Testis (tissue), 3 donors: ENCODE results near the gene NOL11. TPM values are rescaled to one million over a fixed set of nuclear protein-coding genes. Genes with fewer than 3 reads are reported as not detected.

Experiments used
- DNase-seq: peaks from one replicate; pipeline ENCODE4 v3.0.0-alpha.2; 2019
- H3K27ac ChIP-seq, 2 donors: fragments of 200-600 bp; sonication (generic); one replicate each; pipeline ENCODE4 v1.5.1; 2019
- H3K27me3 ChIP-seq: fragments of 200-600 bp; sonication (generic); one replicate; pipeline ENCODE4 v1.5.1; 2019
- H3K36me3 ChIP-seq: fragments of 200-600 bp; sonication (generic); one replicate; pipeline ENCODE4 v1.5.1; 2017; ENCODE audit warnings: low read depth; ENCODE audit errors: missing control alignments
- H3K4me1 ChIP-seq: fragments of 200-600 bp; sonication (generic); one replicate; pipeline ENCODE4 v1.5.1; 2019
- H3K4me3 ChIP-seq, 2 donors: fragments of 200-600 bp; sonication (generic); one replicate each; pipeline ENCODE4 v1.5.1; 2017 to 2019
- H3K9me3 ChIP-seq: fragments of 200-600 bp; sonication (generic); one replicate; pipeline ENCODE4 v1.5.1; 2017
- CTCF ChIP-seq, 3 experiments: fragments of 450-650 bp in 2 of 3; fragments of 200-600 bp in 1 of 3; sonication (generic) in 1 of 3; IDR thresholded peaks; one replicate each; pipeline ENCODE4 v1.5.1; 2016 to 2019; ENCODE audit warnings: antibody characterized with exemption in 3 of 3, mild to moderate bottlenecking in 2 of 3, moderate library complexity in 1 of 3
- POLR2A ChIP-seq: fragments of 450-650 bp; IDR thresholded peaks from one replicate; pipeline ENCODE4 v1.6.1; 2017; ENCODE audit warnings: antibody characterized with exemption, mild to moderate bottlenecking, moderate library complexity
- WGBS, 2 donors: methylation state at CpG; one replicate each; pipeline ENCODE4 v1.1.5; 2018; 5-methylcytosine and 5-hydroxymethylcytosine counted together
- intact Hi-C: fragments of 100-400 bp; cut with DNase I; formaldehyde crosslinking; loops from one replicate; pipeline ENCODE4 v1.15.1; 2023; ENCODE audit warnings: low total_unique reads
- polyA plus RNA-seq: library from polyadenylated mRNA; stranded (reverse); fragments of 350-450 nt; fragmentation: Illumina TruSeq; extraction: RNeasy Lipid Tissue Mini Kit (QIAGEN cat#74804); gene quantifications from one replicate; pipeline ENCODE4 v1.2.3, GENCODE V29; 2014; ENCODE audit warnings: low read depth, low replicate concordance; ENCODE audit not compliant: insufficient read depth
- total RNA-seq, 2 donors: library from RNA; depleted of rRNA; stranded (reverse); fragments of >200 nt; gene quantifications; one replicate each; pipeline ENCODE4 v1.2.3, GENCODE V29; 2016

NOL11 gene
- total and polyA plus RNA-seq, 3 donors from 2014 or later = 20.5 to 35.6 (median 31.4) TPM

- Histone ChIP-seq H3K36me3 (no peaks in the 10 kb centered on the region), H3K27ac (no peak overlapping the region), H3K27me3 (no peaks in the 10 kb centered on the region), H3K4me3 (no peak overlapping the region), H3K4me1 (no peaks in the 10 kb centered on the region), H3K9me3 (no peaks in the 10 kb centered on the region)
- TF ChIP-seq CTCF (IDR thresholded peaks at IDR 0.05) (no peak), POLR2A (no peak)
- intact Hi-C loops = no loop called here
- no peak for DNase-seq
- 68 to 70% methylated on average over 2 of the region's 2 CpGs for WGBS, 2 donors
Observed at GRCh38 chr17:67733449-67733848, 15.7 kb downstream of the NOL11 start.

- H3K4me1 ChIP-seq = no peaks in the 10 kb centered on the region
- intact Hi-C loops = no loop called here
- TF ChIP-seq CTCF (IDR thresholded peaks at IDR 0.05) (no peak), POLR2A (no peak)
- WGBS, 2 donors = 89 to 91% methylated on average over 8 of the region's 8 CpGs
- no peak overlapping the region for H3K27ac ChIP-seq
- no peaks in the 10 kb centered on the region for H3K36me3 ChIP-seq
- no peaks in the 10 kb centered on the region for H3K27me3 ChIP-seq
- H3K9me3 ChIP-seq = no peaks in the 10 kb centered on the region
- no peak overlapping the region for H3K4me3 ChIP-seq
- no peak for DNase-seq
Observed at GRCh38 chr17:67737145-67737544, 19.4 kb downstream of the NOL11 start.

- H3K36me3 ChIP-seq = no peaks in the 10 kb centered on the region
- H3K27ac ChIP-seq = no peak overlapping the region
- no peak overlapping the region for H3K4me3 ChIP-seq
- WGBS, 2 donors = 87 to 93% methylated on average over 2 of the region's 2 CpGs
- H3K9me3 ChIP-seq = no peaks in the 10 kb centered on the region
- H3K4me1 ChIP-seq = peaks cover 2% of the 10 kb centered on the region
- no peak for DNase-seq
- intact Hi-C loops = no loop called here
- no peaks in the 10 kb centered on the region for H3K27me3 ChIP-seq
- TF ChIP-seq POLR2A = no peak
Observed at GRCh38 chr17:67742025-67742424, 24.3 kb downstream of the NOL11 start.

- DNase-seq = no peak
- Histone ChIP-seq H3K9me3 (no peaks in the 10 kb centered on the region), H3K27ac (no peak overlapping the region), H3K27me3 (no peaks in the 10 kb centered on the region), H3K4me3 (no peak overlapping the region), H3K4me1 (peaks cover 9% of the 10 kb centered on the region), H3K36me3 (no peaks in the 10 kb centered on the region)
- intact Hi-C loops = no loop called here
- TF ChIP-seq CTCF (IDR thresholded peaks at IDR 0.05) (no peak), POLR2A (no peak)
- 70% methylated on average over 14 of the region's 14 CpGs for WGBS, 2 donors
Observed at GRCh38 chr17:67746704-67747571, 29.2 kb downstream of the NOL11 start.

- 60 to 78% methylated on average over 2 of the region's 2 CpGs for WGBS, 2 donors
- Histone ChIP-seq H3K4me3 (no peak overlapping the region), H3K36me3 (no peaks in the 10 kb centered on the region), H3K27ac (no peak overlapping the region), H3K9me3 (no peaks in the 10 kb centered on the region), H3K4me1 (peaks cover 9% of the 10 kb centered on the region), H3K27me3 (no peaks in the 10 kb centered on the region)
- no peak for DNase-seq
- intact Hi-C loops = no loop called here
- TF ChIP-seq POLR2A (no peak), CTCF (IDR thresholded peaks at IDR 0.05) (no peak)
Observed at GRCh38 chr17:67747681-67748235, 30.0 kb downstream of the NOL11 start.
